SK-N-SH treated with all-trans-retinoic acid at 6 μM for 48 hours (cell line): Measurements from ENCODE around the gene MED31.

Experiments
- ARNTL ChIP-seq: fragments of 450-650 bp; formaldehyde crosslinking; IDR thresholded peaks from 2 replicates; pipeline ENCODE4 v1.5.0; 2020; ENCODE audit warnings: low read depth, mild to moderate bottlenecking, moderate library complexity, borderline replicate concordance
- GLIS3 ChIP-seq: fragments of 250-450 bp; sonication (Bioruptor Pico); IDR thresholded peaks from 2 replicates; pipeline ENCODE4 v1.5.0; 2020; ENCODE audit warnings: mild to moderate bottlenecking, moderate library complexity
- ISL1 ChIP-seq: fragments of 250-450 bp; sonication (Bioruptor Pico); IDR thresholded peaks from 2 replicates; pipeline ENCODE4 v2.1.2; 2022; ENCODE audit warnings: mild to moderate bottlenecking, moderate library complexity
- OSR1 ChIP-seq: fragments of 250-450 bp; sonication (Bioruptor Pico); IDR thresholded peaks from 2 replicates; pipeline ENCODE4 v1.8.0; 2022; ENCODE audit warnings: moderate library complexity, mild to moderate bottlenecking, inconsistent platforms
- PPARA ChIP-seq: fragments of 250-450 bp; sonication (Bioruptor Pico); IDR thresholded peaks from 2 replicates; pipeline ENCODE4 v1.5.0; 2020; ENCODE audit warnings: mild to moderate bottlenecking, borderline replicate concordance
- RARB ChIP-seq: fragments of 250-450 bp; sonication (Bioruptor Pico); IDR thresholded peaks from 2 replicates; pipeline ENCODE4 v1.8.0; 2021; ENCODE audit warnings: mild to moderate bottlenecking, moderate library complexity
- ZFP3 ChIP-seq: fragments of 250-450 bp; sonication (Bioruptor Pico); IDR thresholded peaks from 2 replicates; pipeline ENCODE4 v1.5.0; 2020; ENCODE audit warnings: mild to moderate bottlenecking, moderate library complexity
- ZFP30 ChIP-seq: fragments of 450-650 bp; formaldehyde crosslinking; IDR thresholded peaks from 2 replicates; pipeline ENCODE4 v1.5.0; 2022; ENCODE audit warnings: mild to moderate bottlenecking, moderate library complexity
- ZNF565 ChIP-seq: fragments of 450-650 bp; formaldehyde crosslinking; conservative IDR thresholded peaks from 2 replicates; pipeline ENCODE4 v1.5.0; 2020; ENCODE audit warnings: low read depth, mild to moderate bottlenecking, moderate library complexity
- TF ChIP-seq, protein P1 (sequence below): fragments of 250-450 bp; sonication (Bioruptor Pico); IDR thresholded peaks from 2 replicates; pipeline ENCODE4 v1.5.1; 2020; ENCODE audit warnings: low read depth, mild to moderate bottlenecking, moderate library complexity
- TF ChIP-seq, protein P2 (sequence below): fragments of 250-450 bp; sonication (Bioruptor Pico); IDR thresholded peaks from 2 replicates; pipeline ENCODE4 v1.8.0; 2020; ENCODE audit warnings: mild to moderate bottlenecking, moderate library complexity, borderline replicate concordance
- TF ChIP-seq, protein P3 (sequence below): fragments of 250-450 bp; sonication (Bioruptor Pico); IDR thresholded peaks from 2 replicates; pipeline ENCODE4 v1.5.1; 2021; ENCODE audit warnings: mild to moderate bottlenecking, moderate library complexity

DNA sequence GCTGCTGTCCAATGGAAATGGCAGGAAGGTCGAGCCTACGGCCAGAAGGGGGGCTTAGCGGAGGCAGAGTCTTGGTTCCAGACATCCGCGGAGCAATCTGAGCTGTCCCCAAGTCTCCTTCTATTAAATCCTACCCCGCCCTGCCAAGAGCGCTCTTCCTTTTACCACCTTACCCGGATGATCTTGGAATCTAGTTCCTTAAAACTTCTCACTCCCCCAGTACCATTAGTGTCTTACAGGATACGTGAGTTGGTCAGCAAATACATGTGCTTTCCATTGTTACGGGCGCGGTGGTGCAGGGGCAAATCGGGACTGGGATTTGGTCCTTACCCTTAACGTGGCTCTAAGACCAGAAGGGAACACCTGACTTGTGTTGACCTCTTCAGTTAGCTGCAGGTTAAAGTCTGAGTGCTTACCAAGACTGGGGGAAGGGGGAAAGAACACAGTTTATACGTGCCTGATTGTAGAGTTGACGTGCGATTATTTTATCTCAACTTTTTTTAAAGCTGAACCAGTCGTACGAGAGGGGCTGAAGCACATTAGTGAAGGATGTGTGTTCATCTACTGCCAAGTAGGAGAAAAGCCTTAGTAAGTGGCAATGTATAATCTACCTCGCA is 10.1 kb downstream of the MED31 start:
- TF ChIP-seq ZFP3 (CRISPR knock-in tag) (peak; percentile 5; the same call in 1 of the 2 replicates), ARNTL (CRISPR knock-in tag) (no peak), ZFP30 (CRISPR knock-in tag) (no peak), RARB (CRISPR knock-in tag) (no peak), ZNF565 (CRISPR knock-in tag) (no peak), GLIS3 (CRISPR knock-in tag) (no peak), OSR1 (CRISPR knock-in tag) (no peak), PPARA (CRISPR knock-in tag) (no peak), ISL1 (CRISPR knock-in tag) (no peak)
- TF ChIP-seq, protein P1, sequence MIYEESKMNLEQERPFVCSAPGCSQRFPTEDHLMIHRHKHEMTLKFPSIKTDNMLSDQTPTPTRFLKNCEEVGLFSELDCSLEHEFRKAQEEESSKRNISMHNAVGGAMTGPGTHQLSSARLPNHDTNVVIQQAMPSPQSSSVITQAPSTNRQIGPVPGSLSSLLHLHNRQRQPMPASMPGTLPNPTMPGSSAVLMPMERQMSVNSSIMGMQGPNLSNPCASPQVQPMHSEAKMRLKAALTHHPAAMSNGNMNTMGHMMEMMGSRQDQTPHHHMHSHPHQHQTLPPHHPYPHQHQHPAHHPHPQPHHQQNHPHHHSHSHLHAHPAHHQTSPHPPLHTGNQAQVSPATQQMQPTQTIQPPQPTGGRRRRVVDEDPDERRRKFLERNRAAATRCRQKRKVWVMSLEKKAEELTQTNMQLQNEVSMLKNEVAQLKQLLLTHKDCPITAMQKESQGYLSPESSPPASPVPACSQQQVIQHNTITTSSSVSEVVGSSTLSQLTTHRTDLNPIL (CRISPR knock-in tag), result no peak
- TF ChIP-seq, protein P2, sequence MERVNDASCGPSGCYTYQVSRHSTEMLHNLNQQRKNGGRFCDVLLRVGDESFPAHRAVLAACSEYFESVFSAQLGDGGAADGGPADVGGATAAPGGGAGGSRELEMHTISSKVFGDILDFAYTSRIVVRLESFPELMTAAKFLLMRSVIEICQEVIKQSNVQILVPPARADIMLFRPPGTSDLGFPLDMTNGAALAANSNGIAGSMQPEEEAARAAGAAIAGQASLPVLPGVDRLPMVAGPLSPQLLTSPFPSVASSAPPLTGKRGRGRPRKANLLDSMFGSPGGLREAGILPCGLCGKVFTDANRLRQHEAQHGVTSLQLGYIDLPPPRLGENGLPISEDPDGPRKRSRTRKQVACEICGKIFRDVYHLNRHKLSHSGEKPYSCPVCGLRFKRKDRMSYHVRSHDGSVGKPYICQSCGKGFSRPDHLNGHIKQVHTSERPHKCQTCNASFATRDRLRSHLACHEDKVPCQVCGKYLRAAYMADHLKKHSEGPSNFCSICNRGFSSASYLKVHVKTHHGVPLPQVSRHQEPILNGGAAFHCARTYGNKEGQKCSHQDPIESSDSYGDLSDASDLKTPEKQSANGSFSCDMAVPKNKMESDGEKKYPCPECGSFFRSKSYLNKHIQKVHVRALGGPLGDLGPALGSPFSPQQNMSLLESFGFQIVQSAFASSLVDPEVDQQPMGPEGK (CRISPR knock-in tag), result no peak
- TF ChIP-seq, protein P3, sequence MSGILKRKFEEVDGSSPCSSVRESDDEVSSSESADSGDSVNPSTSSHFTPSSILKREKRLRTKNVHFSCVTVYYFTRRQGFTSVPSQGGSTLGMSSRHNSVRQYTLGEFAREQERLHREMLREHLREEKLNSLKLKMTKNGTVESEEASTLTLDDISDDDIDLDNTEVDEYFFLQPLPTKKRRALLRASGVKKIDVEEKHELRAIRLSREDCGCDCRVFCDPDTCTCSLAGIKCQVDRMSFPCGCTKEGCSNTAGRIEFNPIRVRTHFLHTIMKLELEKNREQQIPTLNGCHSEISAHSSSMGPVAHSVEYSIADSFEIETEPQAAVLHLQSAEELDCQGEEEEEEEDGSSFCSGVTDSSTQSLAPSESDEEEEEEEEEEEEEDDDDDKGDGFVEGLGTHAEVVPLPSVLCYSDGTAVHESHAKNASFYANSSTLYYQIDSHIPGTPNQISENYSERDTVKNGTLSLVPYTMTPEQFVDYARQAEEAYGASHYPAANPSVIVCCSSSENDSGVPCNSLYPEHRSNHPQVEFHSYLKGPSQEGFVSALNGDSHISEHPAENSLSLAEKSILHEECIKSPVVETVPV (CRISPR knock-in tag), result no peak
